NCI-H2171 (cell line): ENCODE data around the gene CGREF1.
"Not testable (repeated sequence)": the region's sequence is repeated elsewhere in the genome, so short reads cannot be mapped to it uniquely, and the experiment has no call there.

ENCODE experiments used
- DNase-seq: peaks from one replicate; lab custom pipeline; 2025; lab: John Stamatoyannopoulos, UW

Gene CGREF1

GRCh38 chr2:27087823-27088410, 31.0 kb downstream of the CGREF1 start:
- no peak for DNase-seq

- peak; percentile 73 for DNase-seq
These were observed 32.0 kb downstream of the CGREF1 start, which contains the start of gene KHK for GRCh38 chr2:27086724-27087593. KHK (plus strand) TSS chr2:27086772; CDS start chr2:27087260, 488 bp downstream.

- DNase-seq, result peak; percentile 97
These were observed 32.7 kb downstream of the CGREF1 start for GRCh38 chr2:27086090-27086723.

GRCh38 chr2:27085673-27086089, 33.2 kb downstream of the CGREF1 start:
- peak; percentile 49 for DNase-seq

- DNase-seq, result no peak
These were observed 33.8 kb downstream of the CGREF1 start for GRCh38 chr2:27085062-27085672.

- DNase-seq, result no peak
These were observed 34.4 kb downstream of the CGREF1 start for GRCh38 chr2:27084297-27085061.

GRCh38 chr2:27083410-27084296, 35.3 kb downstream of the CGREF1 start:
- no peak for DNase-seq

- no peak for DNase-seq
These were observed 36.0 kb downstream of the CGREF1 start for GRCh38 chr2:27082773-27083409.

- DNase-seq, result no peak
These were observed 36.8 kb downstream of the CGREF1 start for GRCh38 chr2:27081984-27082772.

GRCh38 chr2:27080603-27080936, 38.4 kb downstream of the CGREF1 start:
- no peak for DNase-seq

GRCh38 chr2:27080140-27080469, 38.8 kb downstream of the CGREF1 start:
- no peak for DNase-seq

GRCh38 chr2:27079233-27080139, 39.4 kb downstream of the CGREF1 start:
- DNase-seq, result no peak

GRCh38 chr2:27078267-27079194, 40.4 kb downstream of the CGREF1 start, which contains the start of gene EMILIN1:
EMILIN1 (plus strand) TSS chr2:27078615; CDS start chr2:27079066, 451 bp downstream.
- DNase-seq, result no peak

GRCh38 chr2:27077231-27077630, 41.7 kb downstream of the CGREF1 start:
- no peak for DNase-seq

- no peak for DNase-seq
These were observed 42.6 kb downstream of the CGREF1 start for GRCh38 chr2:27076323-27076722.

- DNase-seq, result not testable (repeated sequence)
These were observed 43.4 kb downstream of the CGREF1 start for GRCh38 chr2:27075566-27075871.
